GM12892 (cell line): ENCODE results near the gene NBPF1.
"Not testable (repeated sequence)": the region's sequence is repeated elsewhere in the genome, so short reads cannot be mapped to it uniquely, and the experiment has no call there.

Experiments
- POLR2A ChIP-seq: IDR thresholded peaks from 2 replicates; pipeline ENCODE4 v1.6.1; 2011; ENCODE audit warnings: low read depth, low read length, control low read depth
- POLR2AphosphoS5 ChIP-seq: IDR thresholded peaks from 2 replicates; pipeline ENCODE4 v1.6.1; 2011; ENCODE audit warnings: low read depth, low read length, control low read depth

DNA sequence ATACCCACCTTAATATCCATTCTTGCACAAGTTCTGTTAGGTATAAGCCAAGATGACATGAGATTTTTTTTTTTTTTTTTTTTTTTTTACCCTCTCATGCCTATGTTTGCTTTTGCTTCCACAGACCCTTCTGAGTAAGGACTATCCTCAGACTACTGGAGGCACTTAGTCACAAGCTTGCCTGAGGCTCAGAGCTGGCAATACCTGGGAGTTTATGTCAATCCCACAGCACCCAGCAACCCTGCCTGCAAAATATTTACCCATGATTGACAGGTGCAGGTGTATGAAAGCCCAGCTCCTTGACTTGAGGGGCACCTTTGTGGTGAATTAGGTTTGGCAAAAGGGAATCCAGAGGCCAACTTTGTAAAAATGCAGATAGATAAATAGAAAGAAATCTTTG is 87.6 kb downstream of the NBPF1 start:
- TF ChIP-seq POLR2A, POLR2AphosphoS5: not testable (repeated sequence)
